CD4-positive, alpha-beta T cell (primary cell): Measurements from ENCODE around the gene NUDT13. TPM values are rescaled to one million over a fixed set of nuclear protein-coding genes. Genes with fewer than 3 reads are reported as not detected.

Source experiments
- ATAC-seq: fragments of 200-7000 bp; cut with Tn5 transposase; one replicate; pipeline ENCODE4 v1.10.0; 2022; ENCODE audit warnings: mild to moderate bottlenecking; ENCODE audit not compliant: poor library complexity
- CTCF ChIA-PET: fragments of 350-600 bp; sonication (Branson Sonifier 250); formaldehyde crosslinking; loops from one replicate; lab custom pipeline; 2021; ENCODE audit warnings: antibody characterized with exemption, inconsistent platforms; lab: Charles Lee
- POLR2A ChIA-PET: fragments of 350-600 bp; sonication (Branson Sonifier 250); formaldehyde crosslinking; loops from one replicate; lab custom pipeline; 2021; ENCODE audit warnings: antibody characterized with exemption, inconsistent platforms; lab: Charles Lee
- DNase-seq, 14 experiments: peaks; one replicate each; pipeline ENCODE4 v3.0.0-alpha.2; 2013 to 2020; ENCODE audit warnings: mixed read lengths in 2 of 14
- H3K27ac ChIP-seq, 2 donors: one replicate each; pipeline versions ENCODE4 v1.5.1 to v1.7.0; 2013; ENCODE audit warnings: low read length in 2 of 2, low read depth in 1 of 2, mild to moderate bottlenecking in 1 of 2
- H3K27me3 ChIP-seq, 2 experiments: 1 replicate in 1 of 2; 2 replicates in 1 of 2; pipeline versions ENCODE4 v1.6.1 to v1.7.0; 2013; ENCODE audit warnings: low read length in 2 of 2, control low read depth in 1 of 2, mild to moderate bottlenecking in 1 of 2, moderate library complexity in 1 of 2; ENCODE audit not compliant: insufficient read depth in 2 of 2, control insufficient read depth in 1 of 2
- H3K36me3 ChIP-seq: one replicate; pipeline ENCODE4 v1.6.1; 2013; ENCODE audit warnings: low read length, control low read depth; ENCODE audit not compliant: insufficient read depth
- H3K4me1 ChIP-seq: one replicate; pipeline ENCODE4 v1.6.1; 2013; ENCODE audit warnings: low read length, control low read depth; ENCODE audit not compliant: insufficient read depth
- H3K4me3 ChIP-seq: one replicate; pipeline ENCODE4 v1.5.1; 2013; ENCODE audit warnings: mild to moderate bottlenecking, low read length, moderate library complexity
- H3K9me3 ChIP-seq, 2 experiments: 1 replicate in 1 of 2; 2 replicates in 1 of 2; pipeline versions ENCODE4 v1.6.1 to v1.7.0; 2013; ENCODE audit warnings: low read length in 2 of 2, mild to moderate bottlenecking in 2 of 2, control low read depth in 1 of 2, moderate library complexity in 1 of 2; ENCODE audit not compliant: control insufficient read depth in 1 of 2, insufficient read depth in 1 of 2
- H3K27ac Mint-ChIP-seq: one replicate; pipeline ENCODE4 v1.8.0; 2020; ENCODE audit warnings: mixed read lengths
- H3K27me3 Mint-ChIP-seq: one replicate; pipeline ENCODE4 v1.8.0; 2021; ENCODE audit warnings: mixed read lengths
- H3K36me3 Mint-ChIP-seq: one replicate; pipeline ENCODE4 v1.8.0; 2021; ENCODE audit warnings: low read depth, mixed read lengths
- H3K4me1 Mint-ChIP-seq: one replicate; pipeline ENCODE4 v1.8.0; 2021; ENCODE audit warnings: low read depth, mixed read lengths
- H3K4me3 Mint-ChIP-seq: one replicate; pipeline ENCODE4 v1.8.0; 2020; ENCODE audit warnings: mild to moderate bottlenecking, mixed read lengths
- H3K9me3 Mint-ChIP-seq: one replicate; pipeline ENCODE4 v1.8.0; 2020; ENCODE audit warnings: mixed read lengths
- CTCF ChIP-seq: fragments of 200-600 bp; IDR thresholded peaks from one replicate; pipeline ENCODE4 v1.8.0; 2022; ENCODE audit warnings: antibody characterized with exemption, mild to moderate bottlenecking
- intact Hi-C, 2 experiments: fragments of 100-400 bp; cut with DNase I in 1 of 2; cut with micrococcal nuclease in 1 of 2; formaldehyde crosslinking; loops; one replicate each; pipeline versions ENCODE4 v1.15.1 to v1.9.0; 2023 to 2025; cut with DNase I, micrococcal nuclease
- total RNA-seq, 174 experiments: library from RNA in 2 of 174; stranded (reverse) in 2 of 174; gene quantifications; one replicate each; pipeline ENCODE4 v1.2.3 and lab custom pipeline; 2021 to 2026

The NUDT13 gene
- total RNA-seq, 2 experiments from 2014 or later, result 0.67 to 0.82 TPM

GRCh38 chr10:73065441-73065840 is 44.8 kb upstream of the NUDT13 start:
- Histone ChIP-seq H3K4me1 (peaks cover under 1% of the 10 kb centered on the region), H3K27ac (no peak overlapping the region), H3K27me3 (no peaks in the 10 kb centered on the region), H3K36me3 (peaks cover 18% of the 10 kb centered on the region), H3K9me3 (no peaks in the 10 kb centered on the region), H3K4me3 (no peak overlapping the region)
- Mint-ChIP-seq H3K4me3 (no peak overlapping the region), H3K36me3 (peaks cover 56% of the 10 kb centered on the region), H3K27ac (no peak overlapping the region), H3K4me1 (peaks cover 7% of the 10 kb centered on the region), H3K27me3 (no peaks in the 10 kb centered on the region), H3K9me3 (no peaks in the 10 kb centered on the region)
- no peak for ATAC-seq
- TF ChIP-seq CTCF, result no peak
- intact Hi-C loops, result no loop called here
- ChIA-PET CTCF (no interaction called here), POLR2A (no interaction called here)
- no peak for DNase-seq

GRCh38 chr10:73073627-73074026 is 36.6 kb upstream of the NUDT13 start:
- Histone ChIP-seq H3K4me1 (no peaks in the 10 kb centered on the region), H3K27me3 (no peaks in the 10 kb centered on the region), H3K27ac (no peak overlapping the region), H3K36me3 (peaks cover 35% of the 10 kb centered on the region), H3K4me3 (no peak overlapping the region), H3K9me3 (no peaks in the 10 kb centered on the region)
- POLR2A ChIA-PET, result no interaction called here
- Mint-ChIP-seq H3K27ac (no peak overlapping the region), H3K36me3 (peaks cover 47% of the 10 kb centered on the region), H3K9me3 (no peaks in the 10 kb centered on the region), H3K4me3 (no peak overlapping the region), H3K4me1 (peaks cover 8% of the 10 kb centered on the region), H3K27me3 (no peaks in the 10 kb centered on the region)
- intact Hi-C loops, result no loop called here
- DNase-seq (no peak), ATAC-seq (no peak)
- TF ChIP-seq CTCF, result no peak
- CTCF ChIA-PET, result interaction anchor here (0.6 kb wide), 1 partner anchor 23 kb away, joined by 5 read pairs; the partner anchor contains the start of gene P4HA1

GRCh38 chr10:73075829-73076228 is 34.4 kb upstream of the NUDT13 start:
- intact Hi-C loops, result no loop called here
- H3K4me3 ChIP-seq, result no peak overlapping the region
- H3K4me3 Mint-ChIP-seq, result no peak overlapping the region
- H3K9me3 Mint-ChIP-seq, result no peaks in the 10 kb centered on the region
- no peak overlapping the region for H3K27ac Mint-ChIP-seq
- ATAC-seq (no peak), DNase-seq (no peak)
- H3K27ac ChIP-seq, result no peak overlapping the region
- peaks cover 13% of the 10 kb centered on the region for H3K4me1 Mint-ChIP-seq
- no peaks in the 10 kb centered on the region for H3K9me3 ChIP-seq
- no peaks in the 10 kb centered on the region for H3K4me1 ChIP-seq
- ChIA-PET CTCF (interaction anchor here (1.4 kb wide), 1 partner anchor 14 kb away, joined by 3 read pairs; no protein-coding TSS in a partner anchor), POLR2A (interaction anchor here (1.8 kb wide), 1 partner anchor 21 kb away, joined by 5 read pairs; the partner anchor contains the start of gene P4HA1)
- no peaks in the 10 kb centered on the region for H3K27me3 ChIP-seq
- no peaks in the 10 kb centered on the region for H3K27me3 Mint-ChIP-seq
- peaks cover 26% of the 10 kb centered on the region for H3K36me3 ChIP-seq
- peaks cover 34% of the 10 kb centered on the region for H3K36me3 Mint-ChIP-seq
- TF ChIP-seq CTCF, result no peak
